ENCODE data around the gene UBE2I.

DNA sequence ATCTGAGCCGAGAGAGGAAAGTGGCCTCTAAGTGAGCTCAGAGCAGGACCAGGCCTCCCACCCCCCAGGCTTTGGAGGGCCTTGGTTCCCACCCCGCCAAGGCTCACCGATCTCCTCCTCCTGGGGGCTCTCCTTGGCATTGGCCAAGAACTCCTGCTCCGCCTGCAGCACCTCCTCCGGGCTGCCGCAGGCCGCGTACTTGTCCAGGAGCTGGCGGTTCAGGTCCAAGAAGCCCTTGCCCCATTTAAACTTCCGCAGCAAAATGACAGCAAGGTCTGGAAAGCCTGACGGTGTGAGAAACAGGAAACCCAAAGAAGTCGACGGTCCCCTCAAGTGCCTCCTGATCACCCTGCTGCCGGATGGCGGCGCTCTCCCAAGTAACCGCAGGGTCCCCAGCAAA lies 40.5 kb downstream of the UBE2I start:
- TF ChIP-seq NFE2L2 (IDR thresholded peaks at IDR 0.05; ENCODE audit: low read depth, low read length) (no peak), RAD21 (IDR thresholded peaks at IDR 0.05; ENCODE audit: low read length) (no peak), RCOR1 (IDR thresholded peaks at IDR 0.05; ENCODE audit: insufficient replicate concordance, low read length) (no peak), FOS (IDR thresholded peaks at IDR 0.05; ENCODE audit: low read depth, low read length) (no peak), CHD1 (IDR thresholded peaks at IDR 0.05; ENCODE audit: low read depth, low read length) (no peak), MXI1 (IDR thresholded peaks at IDR 0.05; ENCODE audit: borderline replicate concordance, low read depth, low read length) (no peak)
- TF ChIP-seq, protein P1, sequence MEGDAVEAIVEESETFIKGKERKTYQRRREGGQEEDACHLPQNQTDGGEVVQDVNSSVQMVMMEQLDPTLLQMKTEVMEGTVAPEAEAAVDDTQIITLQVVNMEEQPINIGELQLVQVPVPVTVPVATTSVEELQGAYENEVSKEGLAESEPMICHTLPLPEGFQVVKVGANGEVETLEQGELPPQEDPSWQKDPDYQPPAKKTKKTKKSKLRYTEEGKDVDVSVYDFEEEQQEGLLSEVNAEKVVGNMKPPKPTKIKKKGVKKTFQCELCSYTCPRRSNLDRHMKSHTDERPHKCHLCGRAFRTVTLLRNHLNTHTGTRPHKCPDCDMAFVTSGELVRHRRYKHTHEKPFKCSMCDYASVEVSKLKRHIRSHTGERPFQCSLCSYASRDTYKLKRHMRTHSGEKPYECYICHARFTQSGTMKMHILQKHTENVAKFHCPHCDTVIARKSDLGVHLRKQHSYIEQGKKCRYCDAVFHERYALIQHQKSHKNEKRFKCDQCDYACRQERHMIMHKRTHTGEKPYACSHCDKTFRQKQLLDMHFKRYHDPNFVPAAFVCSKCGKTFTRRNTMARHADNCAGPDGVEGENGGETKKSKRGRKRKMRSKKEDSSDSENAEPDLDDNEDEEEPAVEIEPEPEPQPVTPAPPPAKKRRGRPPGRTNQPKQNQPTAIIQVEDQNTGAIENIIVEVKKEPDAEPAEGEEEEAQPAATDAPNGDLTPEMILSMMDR (conservative IDR thresholded peaks at IDR 0.05; ENCODE audit: low read depth, low read length), result no peak
